ENCODE results near the gene ENOX1.

DNA sequence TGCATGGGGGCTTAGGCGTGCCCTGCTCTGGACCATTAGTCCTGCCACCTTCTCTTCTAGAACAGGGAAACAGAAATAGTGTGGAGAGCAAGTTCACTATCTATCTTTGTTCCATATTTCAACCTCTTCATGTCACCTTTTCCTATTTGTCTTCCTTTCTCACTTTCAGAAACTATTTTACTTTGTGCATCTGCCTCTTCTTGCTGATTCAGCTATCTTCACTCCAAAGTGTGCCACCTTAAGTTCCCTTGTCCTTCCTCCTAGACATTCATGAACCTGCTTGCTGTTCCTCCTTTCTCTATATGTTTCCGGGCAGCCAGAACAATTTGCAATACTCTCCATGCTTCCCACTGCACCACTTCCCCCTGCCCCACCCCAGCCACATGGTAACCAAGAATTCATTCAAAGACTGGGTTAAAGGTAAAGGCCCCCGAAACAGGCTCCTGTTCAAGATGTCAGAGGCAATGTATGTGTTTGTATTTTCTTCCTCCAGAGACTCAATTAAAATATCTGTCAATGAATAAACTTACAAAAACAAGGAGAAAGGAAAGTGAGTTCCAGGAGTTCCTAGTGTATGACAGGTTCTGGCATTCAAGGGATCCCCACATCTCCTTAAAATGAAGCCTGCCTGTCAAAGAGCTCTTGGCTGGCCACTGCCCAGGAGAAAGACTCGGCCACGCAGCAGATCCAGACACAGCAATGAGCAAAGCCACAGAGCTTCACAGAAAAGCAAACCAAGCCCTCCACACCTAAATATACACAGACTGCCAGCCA lies 495.3 kb downstream of the ENOX1 start:
- TF ChIP-seq HDAC2 (IDR thresholded peaks at IDR 0.05; ENCODE audit: borderline replicate concordance in 1 of 2, low read depth in 2 of 2, low read length in 2 of 2): no peak
- no peak for TF ChIP-seq HDAC6 (IDR thresholded peaks at IDR 0.05; ENCODE audit: low read depth, low read length)
- TF ChIP-seq SIRT6 (IDR thresholded peaks at IDR 0.05; ENCODE audit: low read length): no peak
- TF ChIP-seq, protein P1, sequence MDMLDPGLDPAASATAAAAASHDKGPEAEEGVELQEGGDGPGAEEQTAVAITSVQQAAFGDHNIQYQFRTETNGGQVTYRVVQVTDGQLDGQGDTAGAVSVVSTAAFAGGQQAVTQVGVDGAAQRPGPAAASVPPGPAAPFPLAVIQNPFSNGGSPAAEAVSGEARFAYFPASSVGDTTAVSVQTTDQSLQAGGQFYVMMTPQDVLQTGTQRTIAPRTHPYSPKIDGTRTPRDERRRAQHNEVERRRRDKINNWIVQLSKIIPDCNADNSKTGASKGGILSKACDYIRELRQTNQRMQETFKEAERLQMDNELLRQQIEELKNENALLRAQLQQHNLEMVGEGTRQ (IDR thresholded peaks at IDR 0.05; ENCODE audit: low read length): no peak
- no peak for TF ChIP-seq POLR2A (IDR thresholded peaks at IDR 0.05; ENCODE audit: control extremely low read depth in 1 of 2, low read depth in 2 of 2, low read length in 2 of 2)
- TF ChIP-seq POLR2AphosphoS5 (IDR thresholded peaks at IDR 0.05; ENCODE audit: low read depth, low read length): no peak
- TF ChIP-seq SIN3A (conservative IDR thresholded peaks at IDR 0.05 in 1 of 2, IDR thresholded peaks at IDR 0.05 in 1 of 2; ENCODE audit: low read depth in 1 of 2, low read length in 2 of 2): no peak
- TF ChIP-seq EP300 (IDR thresholded peaks at IDR 0.05; ENCODE audit: borderline replicate concordance in 1 of 2, low read depth in 2 of 2, low read length in 2 of 2): no peak
- no peak for TF ChIP-seq YY1 (IDR thresholded peaks at IDR 0.05; ENCODE audit: low read depth, low read length)

Measured in H1 (cell line).